Right ventricle myocardium inferior (tissue), 1 donor: Measurements from ENCODE around the gene BTBD9. TPM values are rescaled to one million over a fixed set of nuclear protein-coding genes. Genes with fewer than 3 reads are reported as not detected.

Source experiments
- ATAC-seq: fragments of 200-7000 bp; cut with Tn5 transposase; one replicate; pipeline ENCODE4 v1.9.1; 2020; ENCODE audit warnings: mild to moderate bottlenecking, moderate library complexity
- DNase-seq: peaks from one replicate; pipeline ENCODE4 v3.0.0; 2021; ENCODE audit errors: missing footprints
- intact Hi-C: fragments of 100-400 bp; cut with DNase I; formaldehyde crosslinking; loops from one replicate; pipeline ENCODE4 v1.11.0; 2022
- total RNA-seq: library from RNA; stranded (reverse); fragmentation: NEBNext Ultra II Directional; extraction: Animal tissue kit (Norgen Biotek cat#: 25700); gene quantifications from one replicate; pipeline ENCODE4 v1.2.1, GENCODE V29; 2021
- donor health status: DM: no; HTN: yes; CAD: no; lungs with severe emphysema.

Gene BTBD9
- total RNA-seq, 1 donor from 2014 or later, result 16.8 TPM

DNA sequence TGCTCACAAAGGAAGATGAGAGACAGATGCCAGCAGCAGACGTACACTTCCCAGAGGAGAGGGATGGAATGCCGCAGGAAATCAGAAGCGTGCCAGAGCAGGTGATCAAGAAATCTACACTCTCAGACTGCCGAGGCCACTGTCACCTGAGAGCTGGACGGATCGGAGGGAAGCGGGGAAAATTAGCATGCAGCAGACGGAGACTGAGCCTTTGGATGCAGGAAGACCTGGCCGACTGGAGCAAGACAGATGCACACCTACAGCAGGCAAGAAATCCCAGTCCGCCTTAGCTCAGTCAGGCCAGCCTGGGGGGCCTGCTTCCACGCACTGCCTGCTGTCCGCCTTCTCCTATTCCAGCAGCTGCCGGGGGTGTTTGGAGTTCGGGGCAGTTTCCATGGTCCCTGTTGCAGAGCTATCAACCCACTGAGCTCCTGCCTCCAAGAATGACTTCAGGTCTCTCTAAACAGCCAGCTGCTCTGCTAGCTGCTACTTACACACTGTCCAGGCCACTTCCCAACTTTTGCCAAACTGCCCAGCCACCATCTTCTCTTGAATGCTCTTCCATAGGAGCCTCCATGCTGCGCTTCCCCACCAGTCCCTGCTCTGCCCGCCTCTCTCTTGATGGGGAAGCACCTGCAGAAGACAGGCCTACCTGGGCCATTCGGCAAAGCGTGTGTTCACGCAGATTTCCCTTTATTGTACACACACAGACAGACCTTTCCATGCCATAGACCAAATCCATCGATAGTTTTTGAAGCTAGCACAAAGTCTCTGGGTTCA, 451.7 kb downstream of the BTBD9 start:
- DNase-seq (no peak), ATAC-seq (no peak)
- intact Hi-C loops, result no loop called here

DNA sequence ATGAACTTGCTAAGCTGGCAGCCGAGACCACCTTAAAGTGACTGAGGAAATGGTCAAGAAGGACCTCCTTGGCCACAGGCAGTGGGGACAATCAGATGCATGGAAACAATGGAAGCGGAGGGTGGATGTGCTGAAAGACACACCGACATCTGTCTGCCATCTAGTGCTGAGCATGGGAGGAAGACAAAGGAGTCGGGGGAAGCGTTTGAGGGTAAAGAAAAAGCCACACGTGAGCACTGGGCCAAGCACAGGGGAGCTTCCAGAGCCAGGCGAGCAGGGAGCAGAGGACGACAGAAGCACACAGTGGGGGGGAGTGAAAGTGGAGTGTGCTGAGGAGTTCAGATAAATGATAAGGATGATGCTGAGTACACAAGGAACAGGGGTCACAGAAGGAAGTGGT, 452.4 kb downstream of the BTBD9 start:
- intact Hi-C loops, result no loop called here
- ATAC-seq, result no peak
- no peak for DNase-seq

DNA sequence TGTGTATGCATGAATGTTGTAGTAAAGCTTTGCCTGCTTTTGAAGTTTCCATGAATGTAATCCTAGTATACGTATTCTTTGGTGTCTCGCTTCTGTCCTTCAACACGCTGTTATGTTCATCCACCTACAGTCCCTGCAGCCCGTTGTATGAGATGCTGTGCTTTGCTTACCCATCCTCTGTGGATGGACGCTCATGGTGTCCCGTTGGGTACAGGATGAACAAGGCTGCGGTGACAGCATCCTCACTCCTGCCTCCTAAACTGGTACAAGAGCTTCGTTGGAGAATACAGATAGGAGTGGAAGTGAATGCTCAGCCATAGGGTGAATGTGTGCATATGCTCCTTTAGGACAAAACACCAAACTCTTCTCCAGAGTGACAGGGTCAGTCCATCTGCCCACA, 454.0 kb downstream of the BTBD9 start:
- ATAC-seq (no peak), DNase-seq (no peak)
- intact Hi-C loops, result no loop called here

DNA sequence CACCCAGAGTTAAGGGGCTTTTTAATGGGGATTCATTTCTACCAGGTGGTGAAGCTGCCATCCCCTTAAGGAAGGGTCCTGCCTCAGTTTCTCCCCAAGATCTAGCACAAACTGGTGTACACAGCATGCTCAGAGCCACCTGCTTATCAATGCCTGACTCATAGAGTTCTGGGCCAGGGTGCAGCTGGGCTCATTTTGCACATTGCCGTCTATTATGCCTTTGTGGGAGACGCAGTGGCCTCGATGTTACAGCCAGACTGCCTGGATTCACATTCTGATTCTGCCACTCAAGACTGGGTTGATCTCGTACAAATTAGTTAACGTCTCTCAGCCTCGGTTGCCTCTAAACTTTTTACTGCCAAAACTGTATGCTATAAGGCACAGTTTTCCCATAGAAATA, 454.5 kb downstream of the BTBD9 start:
- intact Hi-C loops, result no loop called here
- DNase-seq, result no peak
- no peak for ATAC-seq

DNA sequence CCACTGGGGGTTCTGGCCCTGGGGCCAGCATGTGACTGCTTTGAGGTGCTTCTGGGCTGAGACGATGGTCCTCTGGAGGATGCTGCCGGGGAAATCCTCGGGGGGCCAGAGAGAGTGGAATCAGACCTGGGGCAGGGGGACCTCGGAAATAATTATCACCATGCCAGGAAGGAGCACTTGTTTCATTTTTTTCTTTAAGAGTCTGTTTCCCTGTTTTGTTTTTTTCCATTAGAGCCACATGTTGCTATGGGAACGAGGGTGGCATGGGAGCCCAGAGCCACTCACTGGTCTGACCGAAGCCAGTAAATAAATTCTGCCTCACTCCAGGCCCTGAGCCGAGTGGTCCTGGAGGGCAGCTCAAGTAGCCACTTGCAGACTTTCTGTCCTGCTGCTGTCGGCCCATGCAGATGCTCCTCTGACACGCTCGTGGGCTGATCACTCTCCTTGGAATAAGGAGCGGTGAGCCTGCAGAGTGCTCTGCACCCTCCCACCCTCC, 455.1 kb downstream of the BTBD9 start:
- no peak for ATAC-seq
- DNase-seq, result no peak
- intact Hi-C loops, result no loop called here

DNA sequence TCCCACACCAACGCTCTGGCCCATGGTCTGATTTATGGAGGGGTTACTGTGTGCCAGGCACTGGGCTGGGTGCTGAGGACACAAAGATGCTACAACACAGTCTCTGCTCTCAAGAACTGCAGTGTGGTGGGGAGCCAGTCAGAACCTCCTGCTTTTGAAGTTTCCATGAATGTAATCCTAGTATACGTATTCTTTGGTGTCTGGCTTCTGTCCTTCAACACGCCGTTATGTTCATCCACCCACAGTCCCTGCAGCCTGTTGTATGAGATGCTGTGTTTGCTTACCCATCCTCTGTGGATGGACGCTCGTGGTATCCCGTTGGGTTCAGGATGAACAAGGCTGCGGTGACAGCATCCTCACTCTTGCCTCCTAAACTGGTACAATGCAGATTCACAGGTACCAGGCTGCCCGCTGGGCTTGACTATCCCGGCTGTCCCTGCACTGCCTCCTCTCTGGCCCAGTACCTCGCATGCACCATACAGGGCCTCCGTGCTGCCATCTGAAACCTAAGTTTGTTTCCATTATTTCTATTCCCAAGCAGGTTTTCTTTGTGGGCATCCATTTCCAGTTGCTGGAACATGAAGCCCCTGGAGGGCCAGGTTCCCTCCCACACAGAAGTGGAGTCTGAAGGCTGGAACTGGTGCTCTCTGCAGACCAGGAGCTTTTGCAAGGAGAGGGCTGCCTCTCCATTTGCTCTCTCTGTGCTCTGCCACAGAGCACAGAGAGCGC, 455.7 kb downstream of the BTBD9 start:
- intact Hi-C loops, result no loop called here
- ATAC-seq (no peak), DNase-seq (no peak)

DNA sequence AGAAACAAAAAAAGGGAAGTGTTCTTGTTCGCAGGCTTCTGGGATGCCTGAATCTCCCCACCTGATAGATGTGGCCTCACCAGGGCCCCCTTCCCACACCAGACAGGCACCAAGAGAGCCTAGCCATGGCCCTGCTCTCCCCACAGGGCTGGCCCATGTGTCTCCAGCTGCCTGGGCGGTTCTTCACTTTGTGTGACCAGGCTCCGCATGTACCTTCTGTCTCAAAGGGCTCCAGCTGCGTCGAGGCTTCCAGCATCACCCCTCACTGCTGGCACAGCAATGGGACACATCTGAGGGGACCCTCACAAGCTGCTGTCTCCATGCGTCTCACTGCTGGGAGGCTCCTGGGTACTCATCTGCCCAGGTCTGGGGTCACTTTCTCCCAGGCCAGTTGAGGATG, 457.3 kb downstream of the BTBD9 start:
- intact Hi-C loops, result no loop called here
- no peak for ATAC-seq
- no peak for DNase-seq

DNA sequence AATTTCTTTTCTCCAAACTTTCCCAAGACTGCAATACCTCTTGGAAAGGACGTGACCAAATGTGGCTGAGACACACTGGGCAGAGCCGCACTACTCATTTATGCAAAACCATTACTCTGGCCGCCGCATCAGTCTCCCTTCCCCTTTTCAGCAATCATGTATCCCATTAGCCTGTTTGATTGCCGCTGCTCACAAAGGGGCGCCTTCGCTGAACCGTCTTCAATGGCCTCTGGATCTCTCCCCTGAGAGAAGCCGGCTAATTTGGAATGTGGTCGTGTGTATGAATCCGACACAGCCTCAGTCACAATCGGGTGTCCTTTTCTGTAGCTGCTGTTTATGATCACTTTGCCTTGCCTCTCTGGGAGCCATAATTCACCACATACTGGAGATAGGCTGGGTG, 459.1 kb downstream of the BTBD9 start:
- intact Hi-C loops, result no loop called here
- DNase-seq, result no peak
- ATAC-seq, result no peak

DNA sequence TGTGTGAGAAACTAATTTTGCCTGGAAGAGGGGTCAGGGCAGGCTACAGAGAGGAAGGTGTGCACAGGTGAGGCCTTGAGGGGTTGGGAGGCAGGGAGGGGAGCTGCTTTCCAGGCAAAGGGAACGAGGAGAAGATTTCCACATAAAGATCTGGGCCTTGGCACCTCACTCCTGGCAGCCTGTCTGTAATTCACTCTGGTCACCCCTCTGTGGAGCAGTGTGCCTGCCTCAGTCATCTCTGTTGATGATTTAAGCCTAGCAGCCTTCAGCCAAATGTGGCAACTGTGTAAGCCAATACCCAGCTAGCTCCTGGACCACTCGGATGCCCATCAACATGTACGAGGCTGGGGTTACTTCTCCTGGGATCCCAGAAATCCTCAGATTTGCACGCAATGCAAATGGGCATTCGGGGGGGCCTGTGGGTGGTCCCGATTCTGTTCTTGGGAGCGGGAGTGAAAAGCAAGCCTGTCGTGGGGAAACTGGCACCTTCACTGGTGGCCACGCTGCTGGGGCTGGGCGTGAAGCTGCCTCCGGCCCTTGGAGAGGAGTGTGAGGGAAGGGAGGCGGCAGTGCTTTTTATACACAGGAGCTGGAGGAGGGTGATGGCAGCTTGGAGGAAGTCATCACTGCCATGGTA, 459.8 kb downstream of the BTBD9 start:
- ATAC-seq, result no peak
- no peak for DNase-seq
- intact Hi-C loops, result no loop called here

DNA sequence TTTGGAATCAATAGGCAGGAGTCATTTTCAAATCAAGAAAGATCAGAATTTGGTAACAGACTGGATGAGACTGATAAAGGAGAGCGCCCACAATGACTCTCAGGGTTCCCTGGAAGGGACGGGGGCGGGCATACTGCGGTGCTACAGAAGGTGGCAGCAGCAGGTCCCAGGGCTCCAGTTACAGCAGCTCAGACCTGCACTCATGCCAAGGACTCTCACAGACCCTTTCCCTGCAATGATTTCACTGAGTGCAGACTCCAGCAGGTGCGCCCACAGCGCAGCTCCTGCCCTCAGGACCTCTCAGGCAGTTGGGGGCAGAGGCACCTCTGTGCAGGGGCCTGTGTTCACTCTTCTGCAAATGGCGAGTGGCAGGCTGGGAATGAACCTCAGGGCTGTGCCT, 460.4 kb downstream of the BTBD9 start:
- ATAC-seq (no peak), DNase-seq (no peak)
- intact Hi-C loops, result no loop called here

DNA sequence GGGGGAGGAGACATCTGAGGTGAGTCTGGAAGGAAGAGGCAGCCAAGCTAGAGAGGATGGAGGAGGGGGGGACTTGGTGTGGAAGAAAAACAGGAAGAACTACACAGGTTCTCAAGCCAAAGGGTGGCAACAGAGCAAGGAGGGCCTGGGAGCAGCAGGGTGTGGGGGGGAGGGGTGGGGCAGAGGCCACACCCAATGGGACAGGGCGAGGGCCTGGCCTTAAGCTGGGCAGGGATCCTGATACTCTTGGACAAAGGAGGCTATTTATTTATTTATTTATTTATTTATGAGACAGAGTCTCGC, 461.2 kb downstream of the BTBD9 start:
- ATAC-seq (no peak), DNase-seq (no peak)
- intact Hi-C loops, result no loop called here

DNA sequence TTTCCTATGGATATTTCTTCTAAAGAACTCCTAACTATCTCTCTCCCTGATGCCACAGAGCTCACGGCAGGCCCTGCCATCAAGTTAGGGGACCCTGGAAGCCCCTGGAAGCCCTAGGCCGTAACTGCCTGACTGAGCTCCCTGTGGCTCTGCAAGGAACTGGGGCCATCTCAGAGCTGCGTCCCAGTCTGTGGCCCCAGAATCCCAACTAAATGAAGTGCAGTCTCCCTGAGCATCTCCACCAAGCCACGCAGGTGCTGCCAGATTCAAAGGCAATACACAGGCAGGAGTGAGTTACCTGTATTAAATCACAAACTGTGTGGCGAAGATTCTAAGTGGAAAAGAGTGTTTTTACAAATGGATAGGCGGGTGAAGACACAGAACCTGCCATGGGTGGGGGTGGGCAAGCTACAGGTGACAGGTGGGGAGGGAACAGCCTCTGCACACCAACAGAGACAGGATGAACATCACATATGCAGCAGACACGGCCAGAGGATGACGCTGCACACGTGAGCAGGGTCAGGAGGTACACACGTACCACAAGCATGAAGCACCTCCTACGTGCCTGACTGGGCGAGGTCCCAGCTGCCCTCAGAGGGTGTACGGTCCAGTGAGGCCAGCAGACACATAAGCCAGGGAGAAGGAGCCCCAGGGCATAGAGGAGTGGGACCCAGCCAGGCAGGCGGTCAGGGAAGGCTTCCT, 461.7 kb downstream of the BTBD9 start:
- DNase-seq, result no peak
- no peak for ATAC-seq
- intact Hi-C loops, result no loop called here

DNA sequence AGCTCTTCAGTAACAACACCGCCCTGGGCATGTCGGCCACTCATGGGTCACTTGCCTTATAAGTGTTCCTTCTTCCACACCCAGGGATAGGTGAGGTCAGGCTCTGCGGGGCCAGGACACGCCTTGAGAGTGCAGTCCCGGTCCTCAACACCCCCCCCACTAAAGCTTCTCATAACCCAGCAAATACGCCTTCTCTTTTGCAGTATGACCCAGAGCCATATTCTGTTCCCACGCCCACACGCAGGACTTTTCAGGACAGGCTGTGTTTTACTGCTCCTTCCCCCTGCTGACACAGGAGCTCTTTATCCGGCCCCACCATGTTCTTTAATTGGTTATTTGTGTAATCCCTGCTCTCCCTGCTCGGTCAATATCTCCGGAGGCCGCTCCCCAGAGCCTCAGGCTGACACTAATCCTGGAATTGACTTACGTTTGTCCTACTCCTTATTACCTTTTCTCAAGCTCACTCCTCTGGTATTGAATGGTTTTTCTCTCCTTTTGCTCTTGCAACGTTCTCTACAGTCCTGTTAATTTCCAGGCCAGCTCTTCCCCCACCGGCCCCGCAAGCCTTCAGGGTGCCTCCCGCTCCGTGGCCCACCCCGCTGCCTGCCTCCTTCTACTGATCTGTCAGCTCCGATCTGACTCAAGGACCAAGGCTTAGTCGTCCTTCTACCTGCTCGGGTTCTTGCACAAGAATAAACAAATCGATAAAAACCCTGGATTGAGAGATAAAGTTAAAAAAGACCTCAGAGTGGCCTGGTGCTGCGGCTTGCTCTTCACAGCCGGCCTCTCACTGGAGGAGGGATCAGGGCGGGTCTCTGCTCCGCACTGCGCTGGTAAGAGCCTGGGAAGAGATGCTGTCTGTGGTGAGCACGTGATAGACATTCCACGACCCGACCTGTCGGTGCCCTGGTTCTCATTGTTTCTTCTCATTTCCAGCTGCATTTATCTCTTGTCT, 462.7 kb downstream of the BTBD9 start:
- DNase-seq (no peak), ATAC-seq (no peak)
- intact Hi-C loops, result no loop called here

DNA sequence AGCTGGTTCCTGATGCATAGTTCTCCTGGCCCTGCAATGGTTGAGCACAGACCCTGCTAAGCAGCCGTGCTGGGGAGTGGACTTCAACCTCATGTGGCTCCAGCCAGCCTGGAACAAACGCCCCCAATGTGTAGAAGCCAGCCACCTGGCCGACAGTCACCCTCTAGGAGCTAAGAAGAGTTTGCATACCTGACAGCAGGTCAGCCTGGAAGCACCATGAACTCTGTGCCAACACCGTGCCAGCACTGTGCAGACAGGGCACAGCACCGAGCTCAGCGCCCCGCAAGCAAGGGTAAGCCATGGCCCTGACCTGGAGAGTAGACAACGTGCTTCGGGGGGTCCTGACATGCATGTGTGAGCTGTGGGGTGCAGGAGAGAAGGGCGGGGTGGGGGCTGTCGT, 463.9 kb downstream of the BTBD9 start:
- intact Hi-C loops, result no loop called here
- DNase-seq, result no peak
- no peak for ATAC-seq

DNA sequence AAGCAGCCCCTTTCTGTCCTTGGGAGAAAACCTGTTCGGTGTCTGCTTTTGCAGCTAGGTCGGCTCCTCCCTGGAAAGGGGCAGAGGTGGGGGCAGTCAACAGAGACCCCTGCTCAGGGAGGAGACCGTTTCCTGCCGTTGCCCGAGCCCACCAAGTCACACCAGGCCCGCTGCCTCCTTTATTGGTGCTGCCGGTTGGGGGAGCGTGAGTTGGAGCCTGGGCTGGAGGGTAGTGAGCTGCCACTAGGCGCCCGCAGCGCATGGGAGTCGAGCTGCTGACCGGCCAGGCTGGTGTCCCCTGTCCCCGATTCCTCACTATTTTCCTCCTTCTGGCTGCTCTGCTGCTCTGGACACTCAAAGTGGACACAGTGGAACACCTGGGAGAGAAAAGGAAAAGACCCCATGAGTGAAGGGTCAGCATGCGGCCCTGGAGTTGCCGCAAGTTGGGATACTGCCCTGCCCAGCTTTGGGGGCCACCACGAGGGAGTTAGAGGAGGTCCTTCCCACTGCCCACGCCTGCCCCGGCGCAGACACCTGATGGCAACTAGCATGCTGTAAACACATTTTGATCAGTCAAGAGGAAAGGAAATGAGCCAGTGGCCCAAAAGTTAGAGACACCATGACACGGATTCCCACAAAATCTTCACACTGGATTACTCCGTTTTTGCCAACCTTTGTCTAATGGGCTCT, 464.8 kb downstream of the BTBD9 start:
- ATAC-seq (no peak), DNase-seq (no peak)
- intact Hi-C loops, result no loop called here

DNA sequence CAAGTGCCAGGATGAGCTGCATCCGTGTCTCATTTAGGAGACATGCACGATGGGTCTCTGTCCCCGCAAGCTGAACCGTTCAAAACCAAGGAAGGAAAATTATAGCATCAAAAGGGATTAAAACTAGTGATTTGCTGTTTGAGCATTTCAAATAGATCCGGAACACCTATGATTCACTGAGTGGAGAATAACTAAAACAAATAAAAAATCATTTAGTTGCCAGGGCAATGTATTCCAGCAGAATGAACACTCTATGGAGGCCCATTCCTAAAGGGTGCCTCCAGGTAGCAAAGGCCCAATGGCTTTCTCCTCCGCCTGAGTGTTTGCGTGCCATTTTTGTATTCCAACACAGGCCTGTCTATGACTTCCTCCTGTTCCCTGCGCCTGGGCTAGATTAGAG, 465.4 kb downstream of the BTBD9 start:
- ATAC-seq (no peak), DNase-seq (no peak)
- intact Hi-C loops, result no loop called here

DNA sequence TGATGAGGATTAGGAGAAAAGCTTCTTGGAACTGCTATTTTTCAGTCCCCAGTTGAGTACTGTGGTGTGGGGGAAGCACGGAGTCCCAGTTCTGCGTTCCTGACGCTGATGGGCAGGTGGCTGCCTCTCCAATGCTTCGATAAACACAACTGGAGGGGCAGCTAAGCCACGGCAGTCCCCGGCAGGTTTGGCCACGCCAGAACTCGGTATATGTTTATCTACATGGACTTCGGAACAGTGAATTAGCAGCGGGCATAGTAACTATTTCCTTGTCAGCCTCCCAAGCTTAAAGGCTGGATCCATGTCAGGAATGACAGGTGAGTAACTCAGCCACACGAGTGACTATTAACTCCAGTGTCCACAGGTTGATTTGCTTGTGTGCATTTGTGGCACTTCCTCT, 465.8 kb downstream of the BTBD9 start:
- no peak for ATAC-seq
- intact Hi-C loops, result no loop called here
- no peak for DNase-seq
